DLD1 (cell line): ENCODE results near the gene FIZ1.

ENCODE experiments used
- in situ Hi-C: cut with HindIII; loops from 2 replicates; pipeline ENCODE4 v1.10.0; 2017; ENCODE audit warnings: low sequenced_read_pairs

Gene FIZ1

GRCh38 chr19:55614711-55615542 is 15.6 kb upstream of the FIZ1 start:
- in situ Hi-C loops = no loop called here

DNA sequence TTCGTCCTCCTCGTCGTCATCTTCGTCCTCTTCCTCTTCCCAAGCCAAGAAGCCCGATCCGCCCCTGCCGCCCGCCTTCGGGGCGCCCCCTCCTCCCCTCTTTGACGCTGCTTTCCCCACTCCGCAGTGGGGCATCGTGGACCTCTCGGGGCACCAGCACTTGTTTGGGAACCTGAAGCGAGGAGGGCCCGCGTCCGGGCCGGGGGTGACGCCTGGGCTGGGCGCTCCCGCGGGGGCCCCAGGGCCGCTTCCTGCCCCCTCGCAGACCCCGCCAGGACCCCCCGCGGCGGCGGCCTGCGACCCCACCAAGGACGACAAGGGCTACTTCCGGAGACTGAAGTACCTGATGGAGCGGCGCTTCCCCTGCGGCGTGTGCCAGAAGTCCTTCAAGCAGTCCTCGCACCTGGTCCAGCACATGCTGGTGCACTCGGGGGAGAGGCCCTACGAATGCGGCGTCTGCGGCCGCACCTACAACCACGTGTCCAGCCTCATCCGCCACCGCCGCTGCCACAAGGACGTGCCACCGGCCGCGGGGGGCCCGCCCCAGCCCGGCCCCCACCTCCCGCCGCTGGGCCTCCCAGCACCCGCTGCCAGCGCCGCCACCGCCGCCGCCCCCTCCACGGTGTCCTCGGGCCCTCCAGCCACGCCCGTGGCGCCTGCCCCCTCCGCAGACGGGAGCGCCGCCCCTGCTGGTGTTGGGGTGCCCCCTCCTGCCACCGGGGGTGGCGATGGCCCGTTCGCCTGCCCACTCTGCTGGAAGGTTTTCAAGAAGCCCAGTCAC is 14.8 kb upstream of the FIZ1 start:
- in situ Hi-C loops = no loop called here

- in situ Hi-C loops = no loop called here
Observed at GRCh38 chr19:55613396-55613795, 14.1 kb upstream of the FIZ1 start.

GRCh38 chr19:55611983-55612645 is 12.8 kb upstream of the FIZ1 start:
- in situ Hi-C loops = no loop called here

DNA sequence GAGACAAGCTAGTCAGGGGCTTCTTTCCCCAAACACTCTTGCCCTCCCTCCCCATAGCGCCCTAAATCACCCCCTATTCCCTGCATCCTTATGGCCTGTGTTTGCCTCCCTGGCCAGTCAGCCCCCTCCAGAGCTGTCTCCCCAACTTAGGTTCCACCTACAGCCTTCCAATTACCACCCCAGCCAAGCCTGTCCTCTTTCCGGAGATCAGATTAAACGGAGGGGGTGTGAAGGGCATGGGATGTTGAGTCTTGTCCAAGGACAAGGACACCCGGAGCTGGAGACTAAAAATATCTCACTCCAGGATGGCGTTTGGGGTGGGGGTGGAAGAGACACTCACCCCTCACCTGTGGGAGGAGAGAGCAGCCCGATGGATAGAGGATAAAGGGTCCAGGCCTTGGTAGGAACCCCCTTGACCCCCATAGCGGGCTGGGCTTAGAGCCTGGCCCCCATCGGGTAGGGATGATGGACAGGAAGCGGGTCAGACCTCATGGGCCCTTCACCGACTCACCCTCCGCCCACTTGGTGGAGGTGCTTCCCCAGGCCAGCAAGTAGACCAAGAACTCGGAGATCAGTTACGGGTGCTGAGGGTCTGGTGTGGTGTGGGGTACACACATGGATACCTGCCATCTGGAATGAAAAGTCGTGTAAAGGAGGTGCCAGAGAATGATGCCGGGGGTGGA is 12.1 kb upstream of the FIZ1 start:
- in situ Hi-C loops = no loop called here

DNA sequence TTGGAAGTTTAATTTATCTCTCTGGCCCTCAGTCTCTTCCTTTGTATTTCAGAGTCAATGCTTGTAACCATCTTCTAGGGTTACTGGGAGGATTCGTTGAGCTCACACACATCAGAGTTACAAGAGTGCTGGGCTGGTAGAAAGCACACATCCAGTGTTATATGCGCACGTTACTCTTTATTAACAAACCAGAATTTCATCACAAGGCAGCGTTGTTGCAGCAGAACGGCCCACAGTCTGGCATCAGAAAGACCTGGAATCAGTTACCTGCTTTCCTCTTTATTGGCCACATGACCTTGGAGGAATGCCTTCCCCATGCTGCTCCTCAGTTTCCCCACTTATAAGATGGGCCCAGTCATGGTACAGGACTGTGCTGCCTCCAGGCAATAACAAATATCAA is 10.0 kb upstream of the FIZ1 start:
- in situ Hi-C loops = no loop called here

GRCh38 chr19:55606817-55607216 is 7.5 kb upstream of the FIZ1 start:
- in situ Hi-C loops = no loop called here

- in situ Hi-C loops = no loop called here
Observed at GRCh38 chr19:55606471-55606787, 7.1 kb upstream of the FIZ1 start.

DNA sequence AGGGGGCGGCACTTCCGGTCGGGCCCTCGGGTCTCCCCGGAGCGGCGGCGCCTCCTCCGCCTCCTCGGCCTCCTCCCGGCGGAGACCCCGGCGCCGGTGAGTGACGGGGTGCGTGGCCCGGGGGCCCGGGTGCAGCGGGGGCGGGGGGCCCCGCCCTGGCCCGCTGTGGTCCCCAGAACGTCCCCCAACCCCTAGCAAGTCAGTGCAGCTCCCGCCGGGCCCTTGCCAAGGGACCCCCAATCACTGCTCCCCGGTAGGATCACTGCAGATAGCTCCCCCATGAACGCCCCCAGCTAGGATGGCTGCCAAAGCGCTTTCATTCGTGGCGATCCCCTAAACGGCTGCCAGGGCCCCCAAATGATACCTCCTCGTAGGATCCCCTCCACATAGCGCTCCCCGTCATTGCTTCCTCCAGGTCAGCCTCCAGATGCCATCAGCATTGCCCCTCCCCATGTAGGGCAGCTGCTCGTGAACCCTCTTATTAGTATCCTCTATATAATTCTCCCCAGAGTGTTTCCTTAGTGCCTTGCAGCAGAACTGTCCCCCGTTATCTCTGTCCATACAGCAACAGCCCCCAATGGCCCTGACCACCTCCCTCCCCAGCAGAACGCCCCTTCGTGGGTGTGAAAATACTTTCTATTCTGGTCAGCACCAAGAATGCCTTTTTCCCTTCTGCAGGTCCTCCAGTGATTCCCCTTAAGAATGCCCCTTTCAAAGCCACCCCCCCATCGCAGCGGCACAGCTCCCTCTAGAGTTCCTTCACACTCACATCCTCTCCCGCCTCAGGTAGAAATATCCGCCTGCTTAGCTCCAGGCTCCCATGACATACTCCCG is 6.5 kb upstream of the FIZ1 start, which contains the start of gene ZNF865:
Gene ZNF865, plus strand, starts transcription at position 11 of the 834 bp plus-strand sequence. CDS start 7,972 bp downstream, outside the sequence.
- in situ Hi-C loops = no loop called here

GRCh38 chr19:55605207-55605636 is 5.9 kb upstream of the FIZ1 start:
- in situ Hi-C loops = no loop called here

DNA sequence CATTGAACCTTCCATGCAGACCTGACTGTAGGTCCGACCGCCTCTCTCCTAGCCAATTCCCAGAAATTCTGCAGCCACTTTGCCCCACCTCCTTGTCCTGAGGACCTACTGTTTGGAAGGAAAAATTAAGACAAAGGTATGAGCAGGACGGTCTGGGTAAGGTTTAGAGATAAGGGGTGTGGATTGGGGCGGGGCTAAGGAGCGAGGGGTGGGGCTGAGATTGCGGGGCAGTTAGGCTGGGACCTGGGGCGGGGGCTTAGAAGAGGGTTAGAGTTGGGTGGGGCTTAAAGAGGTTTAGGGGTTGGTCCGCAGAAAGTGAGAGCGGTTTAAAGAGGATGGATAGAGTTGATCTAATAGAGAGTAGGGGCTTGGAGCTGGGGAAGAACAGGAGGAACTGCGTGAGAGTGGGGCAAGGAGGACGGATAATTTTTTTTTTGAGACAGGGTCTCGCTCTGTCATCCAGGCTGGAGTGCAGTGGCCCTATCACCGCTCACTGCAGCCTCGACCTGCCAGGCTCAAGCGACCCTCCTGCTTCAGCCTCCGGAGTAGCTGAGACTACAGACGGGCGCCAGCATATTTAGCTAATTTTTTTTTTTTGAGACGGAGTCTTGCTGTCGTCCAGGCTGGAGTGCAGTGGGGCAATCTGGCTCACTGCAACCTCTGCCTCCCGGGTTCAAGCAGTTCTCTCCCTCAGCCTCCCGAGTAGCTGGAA is 4.4 kb upstream of the FIZ1 start:
- in situ Hi-C loops = no loop called here

DNA sequence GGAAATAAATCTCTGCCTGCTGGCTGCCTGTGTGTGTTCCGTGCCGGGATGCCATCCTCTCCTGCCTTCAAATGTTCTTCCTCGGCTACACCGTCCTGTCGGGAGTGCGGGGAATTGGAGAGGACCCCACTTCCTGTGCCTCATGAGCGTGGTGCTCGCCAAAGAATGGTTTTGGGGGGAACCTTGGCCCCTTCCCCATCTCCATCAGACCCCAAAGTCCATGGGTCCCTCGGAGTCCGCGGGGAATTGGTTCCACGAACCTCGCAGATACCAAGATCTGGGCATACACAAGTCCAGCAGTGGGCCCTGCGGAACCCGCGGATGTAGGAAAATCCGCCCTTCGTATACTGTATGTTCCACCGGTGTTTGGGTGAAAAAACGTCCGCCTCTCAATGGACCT is 3.8 kb upstream of the FIZ1 start:
- in situ Hi-C loops = no loop called here

DNA sequence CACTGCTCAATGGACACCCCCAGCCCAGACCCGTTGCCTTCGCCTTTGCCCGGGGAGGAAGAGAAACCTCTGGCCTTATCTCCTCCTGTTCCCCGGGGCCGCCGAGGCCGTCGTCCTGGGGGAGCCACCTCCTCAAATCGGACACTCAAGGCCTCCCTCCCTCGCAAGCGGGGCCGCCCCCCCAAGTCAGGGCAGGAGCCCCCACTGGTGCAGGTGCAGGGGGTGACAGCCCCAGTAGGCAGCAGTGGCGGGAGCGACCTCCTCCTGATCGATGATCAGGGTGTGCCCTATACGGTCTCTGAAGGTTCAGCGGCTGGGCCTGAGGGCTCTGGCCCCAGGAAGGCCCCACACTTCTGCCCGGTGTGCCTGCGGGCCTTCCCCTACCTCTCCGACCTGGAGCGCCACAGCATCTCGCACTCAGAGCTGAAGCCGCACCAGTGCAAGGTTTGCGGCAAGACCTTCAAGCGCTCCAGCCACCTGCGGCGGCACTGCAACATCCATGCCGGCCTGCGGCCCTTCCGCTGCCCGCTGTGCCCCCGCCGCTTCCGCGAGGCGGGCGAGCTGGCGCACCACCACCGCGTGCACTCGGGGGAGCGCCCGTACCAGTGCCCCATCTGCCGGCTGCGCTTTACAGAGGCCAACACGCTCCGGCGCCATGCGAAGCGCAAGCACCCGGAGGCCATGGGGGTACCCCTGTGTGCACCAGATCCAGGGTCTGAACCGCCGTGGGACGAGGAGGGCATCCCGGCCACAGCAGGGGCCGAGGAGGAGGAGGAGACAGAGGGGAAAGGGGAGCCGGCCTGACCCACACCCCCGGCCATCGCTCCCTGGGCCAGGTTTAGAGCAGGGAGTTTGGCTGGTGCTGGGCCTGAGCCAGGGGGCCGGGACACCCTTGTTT is 3.0 kb upstream of the FIZ1 start:
- in situ Hi-C loops = no loop called here

GRCh38 chr19:55601084-55601483 is 1.8 kb upstream of the FIZ1 start:
- in situ Hi-C loops = no loop called here

GRCh38 chr19:55600662-55601028 is 1.3 kb upstream of the FIZ1 start:
- in situ Hi-C loops = no loop called here

GRCh38 chr19:55599842-55600661 is 735 bp upstream of the FIZ1 start, which contains the start of gene ZNF524:
TSS of gene ZNF524 (plus strand) at chr19:55600288. CDS start at chr19:55602113, 1,825 bp downstream.
- in situ Hi-C loops = no loop called here

DNA sequence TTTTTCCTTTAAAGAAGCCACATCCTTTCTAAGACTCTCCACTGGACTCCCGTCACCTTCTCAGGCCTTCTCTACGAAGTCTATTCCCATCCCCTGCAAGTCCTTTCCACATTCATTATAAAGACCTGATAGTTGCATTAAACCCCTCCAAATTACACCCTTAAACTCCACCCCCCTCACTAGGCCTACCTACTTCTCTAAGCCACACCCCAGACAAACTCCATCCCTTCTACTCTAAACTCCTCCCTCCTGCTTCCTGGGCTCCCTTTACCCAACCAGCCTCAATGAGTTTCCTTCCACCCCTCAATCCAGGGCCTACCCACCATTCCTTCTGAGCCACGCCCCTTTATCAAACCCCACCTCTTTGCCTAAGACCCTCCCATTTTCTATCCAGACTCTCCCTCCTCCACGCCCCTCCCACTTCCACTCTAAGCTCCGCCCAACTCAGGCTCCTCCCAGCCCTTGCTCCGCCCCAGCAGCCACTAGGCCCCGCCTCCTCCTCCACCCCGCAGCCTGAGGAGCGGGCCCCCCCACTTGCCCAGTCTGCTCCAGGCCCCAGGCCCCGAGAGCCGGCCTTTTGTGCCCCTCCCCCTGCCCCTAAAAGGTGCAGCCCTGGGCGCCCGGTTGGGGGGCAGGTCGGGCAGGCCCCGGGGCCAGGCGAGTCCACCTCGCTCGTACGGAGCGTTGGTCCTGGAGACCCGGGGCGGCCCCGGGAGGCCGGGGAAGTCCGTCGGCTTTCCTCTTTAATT is 424 bp downstream of the FIZ1 start:
- in situ Hi-C loops = no loop called here
